ENCODE results near the gene VAMP7.
"Not testable (repeated sequence)": the region's sequence is repeated elsewhere in the genome, so short reads cannot be mapped to it uniquely, and the experiment has no call there.

Gene VAMP7

DNA sequence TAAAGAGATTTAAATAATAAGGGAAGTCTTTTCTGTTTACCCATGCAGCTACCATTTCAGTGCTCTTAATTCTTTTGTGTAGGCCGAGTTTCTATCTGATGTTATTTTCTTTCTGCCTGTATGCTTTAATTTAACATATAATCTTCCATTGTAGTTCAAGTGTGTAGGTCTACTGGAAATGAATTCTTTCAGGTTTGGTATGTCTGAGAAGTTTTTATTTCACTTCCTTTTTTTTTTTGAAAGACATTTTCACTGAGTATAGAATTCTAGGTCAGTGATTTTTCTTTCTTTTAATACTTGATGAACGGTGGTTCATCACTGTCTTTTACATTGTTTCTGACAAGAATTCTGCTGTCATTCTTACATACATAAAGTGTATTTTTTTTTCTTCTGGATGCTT, 42.1 kb downstream of the VAMP7 start:
- DNase-seq = peak; percentile 15

DNA sequence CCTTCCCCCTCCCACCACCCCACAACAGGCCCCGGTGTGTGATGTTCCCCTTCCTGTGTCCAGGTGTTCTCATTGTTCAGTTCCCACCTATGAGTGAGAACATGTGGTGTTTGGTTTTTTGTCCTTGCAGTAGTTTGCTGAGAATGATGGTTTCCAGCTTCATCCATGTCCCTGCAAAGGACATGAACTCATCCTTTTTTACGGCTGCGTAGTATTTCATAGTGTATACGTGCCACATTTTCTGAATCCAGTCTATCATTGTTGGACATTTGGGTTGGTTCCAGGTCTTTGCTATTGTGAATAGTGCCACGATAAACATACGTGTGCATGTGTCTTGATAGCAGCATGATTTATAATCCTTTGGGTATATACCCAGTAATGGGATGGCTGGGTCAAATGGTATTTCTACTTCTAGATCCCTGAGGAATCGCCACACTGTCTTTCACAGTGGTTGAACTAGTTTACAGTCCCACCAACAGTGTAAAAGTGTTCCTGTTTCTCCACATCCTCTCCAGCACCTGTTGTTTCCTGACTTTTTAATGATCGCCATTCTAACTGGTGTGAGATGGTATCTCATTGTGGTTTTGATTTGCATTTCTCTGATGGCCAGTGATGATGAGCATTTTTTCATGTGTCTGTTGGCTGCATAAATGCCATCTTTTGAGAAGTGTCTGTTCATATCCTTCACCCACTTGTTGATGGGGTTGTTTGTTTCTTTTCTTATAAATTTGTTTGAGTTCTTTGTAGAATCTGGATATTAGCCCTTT, 49.9 kb downstream of the VAMP7 start:
- DNase-seq = not testable (repeated sequence)

- no peak for DNase-seq
These were observed 57.0 kb downstream of the VAMP7 start for GRCh38 chrX:155938132-155938531.

DNA sequence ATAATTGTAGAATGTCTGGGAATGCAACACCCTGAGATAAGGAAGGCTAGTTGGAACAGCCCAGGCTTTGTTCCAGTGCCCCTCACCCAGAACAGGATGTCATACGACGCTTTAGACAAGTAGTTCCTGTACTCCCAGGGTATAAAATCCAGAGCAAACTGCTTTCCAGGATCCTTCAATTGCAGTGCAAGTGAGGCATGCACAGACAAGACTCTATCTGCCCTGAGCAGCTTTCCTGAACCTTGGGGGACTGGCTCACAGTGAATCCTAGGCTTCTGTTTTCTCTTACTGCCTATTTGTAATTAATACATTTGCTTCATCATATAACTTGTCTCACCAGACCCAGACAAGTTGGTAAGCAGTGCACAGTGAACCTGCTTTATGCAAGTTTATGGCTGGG, 68.0 kb downstream of the VAMP7 start:
- DNase-seq = no peak

GRCh38 chrX:155951237-155951789, 70.2 kb downstream of the VAMP7 start:
- no peak for DNase-seq

GRCh38 chrX:155953055-155953454, 71.9 kb downstream of the VAMP7 start:
- no peak for DNase-seq

DNA sequence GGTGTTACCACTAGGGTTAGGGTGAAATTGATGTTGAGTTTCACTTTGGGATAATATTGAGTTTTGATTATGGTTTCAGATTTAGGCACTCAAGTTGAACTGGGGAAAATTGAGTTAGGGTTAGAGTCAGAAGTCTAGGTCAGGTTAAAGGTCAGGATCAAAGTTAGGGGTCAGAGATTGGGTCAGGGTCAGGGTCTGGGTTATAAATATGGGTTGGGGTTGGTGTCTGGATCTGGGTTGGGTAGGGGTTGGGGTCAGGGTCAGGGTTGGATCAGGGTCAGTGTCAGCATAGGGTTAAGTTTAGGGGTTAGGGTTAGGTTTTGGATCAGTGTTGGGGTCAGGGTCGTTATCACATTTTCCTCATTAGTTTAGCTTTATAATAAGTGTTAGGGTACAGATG, 73.6 kb downstream of the VAMP7 start:
- DNase-seq = no peak

DNA sequence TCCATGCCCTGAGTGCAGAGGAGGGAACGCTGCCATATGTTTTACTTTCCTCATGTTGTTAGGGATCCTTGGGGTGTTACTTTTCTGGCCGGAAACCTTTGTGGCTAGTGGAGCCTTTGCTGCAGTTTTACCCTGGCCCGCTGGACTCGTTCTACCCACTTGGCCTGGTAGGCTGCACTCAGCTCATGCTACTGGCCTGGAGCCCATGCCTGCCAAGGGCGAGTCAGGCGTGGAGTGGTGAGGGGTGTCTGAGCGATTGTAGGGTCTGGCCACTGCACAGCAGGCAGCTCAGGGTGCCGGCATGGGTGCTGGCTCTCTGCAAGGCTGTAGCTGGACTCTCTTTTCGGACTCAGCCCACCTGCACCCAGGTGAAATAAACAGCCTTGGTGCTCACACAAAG, 75.0 kb downstream of the VAMP7 start:
- no peak for DNase-seq

- DNase-seq = no peak
These were observed 75.5 kb downstream of the VAMP7 start for GRCh38 chrX:155956649-155957048.

DNA sequence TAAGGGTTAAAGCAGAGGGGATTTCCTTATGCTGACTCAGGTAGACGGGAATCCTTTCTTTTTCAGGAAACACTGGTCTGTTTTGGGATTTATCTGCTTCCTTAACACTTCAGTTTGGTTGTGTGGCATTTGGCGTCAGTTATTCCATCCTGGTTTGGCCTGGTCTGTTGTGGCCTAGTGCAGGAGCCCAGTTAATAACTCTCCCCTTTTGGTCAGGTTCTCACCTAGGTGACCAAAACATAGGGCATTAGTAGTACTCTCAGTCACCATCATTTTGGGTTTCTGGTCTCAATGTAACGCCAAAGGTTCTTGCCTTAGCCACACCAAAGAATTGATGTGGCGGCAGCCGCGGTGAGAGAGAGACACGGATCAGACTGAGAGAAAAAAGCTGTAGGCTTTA, 76.7 kb downstream of the VAMP7 start:
- no peak for DNase-seq

- no peak for DNase-seq
These were observed 78.0 kb downstream of the VAMP7 start for GRCh38 chrX:155959018-155959587.

GRCh38 chrX:155962906-155963305, 81.8 kb downstream of the VAMP7 start:
- no peak for DNase-seq

DNA sequence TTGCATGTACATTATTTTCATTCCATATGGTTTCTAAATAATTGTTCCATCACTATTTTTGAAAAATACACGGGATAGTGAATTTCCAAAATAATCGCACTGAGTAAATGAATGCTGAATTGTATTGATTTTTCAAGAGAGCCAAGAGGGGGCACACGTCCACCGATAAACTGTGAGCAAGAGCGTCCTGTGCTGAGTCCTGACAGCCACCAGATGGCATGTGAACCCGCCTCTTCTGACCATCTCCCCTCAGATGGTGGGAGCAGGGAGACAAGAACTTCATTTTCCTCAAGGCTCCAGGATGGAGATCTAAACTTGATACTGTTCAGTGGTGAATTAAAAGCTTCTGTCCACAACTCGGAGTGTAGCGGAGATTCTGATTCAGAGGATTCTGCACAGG, 85.7 kb downstream of the VAMP7 start:
- no peak for DNase-seq

DNA sequence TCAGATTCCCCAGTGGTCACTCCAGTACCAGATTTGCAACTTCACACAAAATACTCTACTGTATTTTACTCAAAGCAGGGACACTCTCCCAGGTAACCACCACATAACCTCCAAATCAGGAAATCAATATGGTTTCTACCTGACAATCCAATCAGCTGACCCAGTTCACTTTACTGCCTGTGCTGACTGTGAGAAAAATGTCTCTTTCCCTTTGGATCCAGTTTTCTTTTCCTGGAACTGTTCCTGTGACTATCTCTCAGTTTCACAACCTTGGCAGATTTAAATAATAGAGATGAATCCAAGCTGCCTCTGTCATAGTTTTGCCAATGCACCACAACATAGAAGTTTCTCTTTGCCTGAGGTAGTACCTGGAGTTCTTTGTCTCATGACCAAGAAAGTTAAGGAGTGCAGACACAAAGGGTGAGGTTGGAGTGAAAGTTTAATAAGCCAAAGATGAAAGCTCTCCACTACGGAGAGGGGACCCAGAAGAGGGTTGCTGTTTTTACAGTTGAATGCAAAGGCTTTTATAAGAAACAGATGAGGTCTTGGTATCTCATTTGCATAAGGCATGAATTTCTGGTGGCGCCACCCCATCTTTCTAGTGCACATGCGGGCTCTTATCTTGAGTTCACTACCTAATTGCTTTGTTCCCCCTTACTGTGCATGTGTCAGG, 86.6 kb downstream of the VAMP7 start:
- DNase-seq = no peak

DNA sequence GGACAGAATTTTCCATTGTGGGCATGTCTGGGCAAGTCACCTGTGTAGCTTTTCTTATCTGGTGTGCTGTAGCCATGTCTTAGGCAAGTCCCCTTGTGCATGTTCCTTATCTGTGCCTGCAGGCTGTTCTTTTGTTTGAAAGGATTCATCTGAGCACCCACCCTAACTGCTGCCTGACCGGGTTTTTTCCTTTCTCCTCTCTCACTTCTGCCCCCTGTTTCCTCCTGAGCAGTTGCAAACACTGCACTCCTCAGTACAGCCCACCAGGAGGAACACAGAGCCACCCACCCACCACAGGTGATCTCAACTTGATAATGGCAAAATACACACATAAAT, 87.1 kb downstream of the VAMP7 start:
- no peak for DNase-seq

DNA sequence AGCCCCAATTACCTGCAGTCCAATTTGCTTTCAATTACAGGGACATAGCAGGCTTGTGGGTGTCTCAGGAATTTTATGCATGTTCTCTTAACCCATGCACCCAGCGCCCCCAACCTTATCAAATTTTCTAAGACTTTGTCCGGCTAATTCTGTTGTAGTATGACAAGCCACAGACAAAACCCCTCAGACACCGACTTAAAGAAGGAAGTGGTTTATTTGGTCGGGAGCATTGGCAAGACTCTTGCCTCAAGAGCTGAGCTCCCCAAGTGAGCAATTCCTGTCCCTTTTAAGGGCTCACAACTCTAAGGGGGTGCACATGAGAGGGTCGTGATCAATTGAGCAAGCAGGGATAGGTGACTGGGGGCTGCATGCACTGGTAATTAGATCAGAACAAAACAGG, 87.6 kb downstream of the VAMP7 start:
- peak; percentile 66 for DNase-seq

DNA sequence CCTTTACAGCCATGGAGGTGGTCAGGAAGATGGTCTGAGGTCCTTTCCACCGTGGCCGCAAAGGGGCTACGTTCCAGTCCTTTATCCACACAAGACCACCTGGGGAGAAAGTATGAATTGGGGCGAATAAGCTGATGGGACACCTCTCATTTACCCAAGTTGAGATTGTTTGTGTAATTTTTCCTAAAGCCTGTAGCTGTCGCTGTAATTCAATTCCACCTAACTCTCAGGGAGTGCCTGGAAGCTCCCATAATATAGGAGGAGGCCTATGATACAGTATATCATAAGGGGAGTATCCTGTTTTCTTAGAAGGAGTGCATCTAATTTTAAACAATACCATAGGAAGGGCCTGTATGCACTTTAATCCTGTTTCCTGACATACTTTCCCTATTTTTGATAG, 90.5 kb downstream of the VAMP7 start:
- not testable (repeated sequence) for DNase-seq

DNA sequence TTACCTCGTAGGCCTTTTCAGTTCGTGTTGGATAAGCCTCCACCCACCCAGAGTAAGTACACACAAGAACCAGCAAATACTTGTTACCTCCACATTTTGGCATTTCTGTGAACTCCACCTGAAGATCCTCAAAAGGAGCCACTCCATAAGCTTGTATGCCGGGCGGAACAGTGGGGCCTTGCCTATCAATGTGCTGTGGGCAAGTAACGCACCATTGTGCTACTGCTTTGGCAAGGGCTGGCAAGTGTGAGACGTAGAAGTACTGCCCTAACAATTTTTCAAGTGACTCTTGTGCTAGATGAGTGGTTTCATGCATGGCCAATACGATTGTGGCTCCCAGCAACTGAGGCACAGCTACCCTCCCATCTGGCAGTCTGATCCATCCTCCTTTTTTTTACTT, 91.1 kb downstream of the VAMP7 start:
- DNase-seq = not testable (repeated sequence)

- DNase-seq = no peak
These were observed 102.2 kb downstream of the VAMP7 start for GRCh38 chrX:155983326-155983725.

DNA sequence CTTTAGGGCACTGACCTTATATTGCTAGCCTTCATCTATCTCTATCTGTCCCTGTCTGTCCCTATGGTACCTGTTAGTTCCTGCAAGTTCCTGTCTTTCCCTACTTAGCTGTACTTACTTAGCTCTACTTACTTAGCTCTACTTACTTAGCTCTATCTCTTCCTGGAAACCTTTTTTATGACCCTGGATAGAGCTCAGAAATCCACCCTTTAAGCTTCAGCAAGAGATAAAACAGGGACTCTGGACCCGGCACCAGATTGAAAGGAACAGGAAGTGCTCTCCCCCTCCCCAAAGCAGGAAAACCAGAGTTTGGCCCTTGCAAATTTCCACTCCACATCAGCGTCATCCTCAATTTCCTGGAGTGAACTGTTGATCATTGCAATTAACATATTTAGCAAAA, 104.1 kb downstream of the VAMP7 start:
- DNase-seq = no peak

DNA sequence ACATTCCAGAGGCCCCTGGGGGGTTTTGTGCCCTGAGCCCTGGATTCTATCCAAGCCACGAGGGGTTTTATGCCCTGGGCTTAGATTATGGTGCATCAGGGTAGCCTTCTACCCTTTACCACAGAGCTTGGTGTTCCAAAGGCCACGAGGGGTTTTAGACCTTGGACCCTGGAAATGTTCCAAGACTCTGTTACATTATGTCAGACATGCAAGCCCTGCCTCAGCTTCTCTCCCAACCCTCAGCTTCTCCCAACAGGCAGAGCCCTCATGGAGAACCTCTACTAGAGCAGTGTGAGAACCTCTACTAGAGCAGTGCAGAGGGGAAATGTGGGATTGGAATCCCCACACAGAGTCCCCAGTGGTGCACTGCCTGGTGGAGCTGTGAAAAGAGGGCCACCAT, 105.8 kb downstream of the VAMP7 start:
- DNase-seq = not testable (repeated sequence)

GRCh38 chrX:155988859-155989258, 107.7 kb downstream of the VAMP7 start:
- DNase-seq = no peak
